Measurements from ENCODE around the gene CORIN.
A peak's percentile ranks its signal among the peaks of the same experiment; 100 is the strongest.

CORIN gene

DNA sequence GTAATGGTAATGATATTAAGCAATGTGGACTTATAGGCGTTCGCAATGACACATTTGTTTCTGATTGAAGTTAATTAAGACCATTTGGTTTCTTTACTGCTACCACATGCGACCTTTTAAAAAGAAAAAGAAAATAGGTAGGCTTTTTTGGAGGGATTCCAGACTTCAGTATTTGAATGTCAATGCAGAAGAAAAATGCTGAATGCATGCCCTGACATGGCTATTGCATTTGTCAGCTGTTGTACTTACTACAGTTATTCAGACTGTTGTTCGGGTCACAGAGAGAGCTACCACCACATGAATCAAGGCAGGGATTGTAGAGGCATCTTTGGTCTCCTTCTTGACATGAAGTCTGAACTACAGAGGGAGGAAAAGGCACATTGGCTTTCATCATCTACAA lies 163.7 kb downstream of the CORIN start:
- DNase-seq = no peak

DNA sequence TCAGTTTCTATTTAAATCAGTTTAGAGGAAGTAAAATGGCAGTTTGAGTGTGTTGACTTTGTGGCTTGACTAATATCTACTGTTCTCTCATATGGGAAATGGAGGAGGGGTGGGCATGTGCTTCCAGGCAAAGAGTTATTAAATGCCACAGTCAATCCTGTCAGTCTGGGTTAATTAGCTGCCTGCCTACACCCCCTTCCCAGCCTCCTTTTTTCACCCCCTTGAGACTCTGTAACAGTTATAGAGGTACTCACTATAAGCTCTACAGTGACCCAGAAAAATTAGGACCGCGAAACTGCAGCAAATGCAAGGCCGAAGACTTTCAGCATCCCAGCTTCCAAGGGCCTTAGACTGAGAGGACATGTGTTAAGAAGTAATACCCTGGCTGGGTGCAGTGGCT lies 165.2 kb downstream of the CORIN start:
- DNase-seq = no peak

DNA sequence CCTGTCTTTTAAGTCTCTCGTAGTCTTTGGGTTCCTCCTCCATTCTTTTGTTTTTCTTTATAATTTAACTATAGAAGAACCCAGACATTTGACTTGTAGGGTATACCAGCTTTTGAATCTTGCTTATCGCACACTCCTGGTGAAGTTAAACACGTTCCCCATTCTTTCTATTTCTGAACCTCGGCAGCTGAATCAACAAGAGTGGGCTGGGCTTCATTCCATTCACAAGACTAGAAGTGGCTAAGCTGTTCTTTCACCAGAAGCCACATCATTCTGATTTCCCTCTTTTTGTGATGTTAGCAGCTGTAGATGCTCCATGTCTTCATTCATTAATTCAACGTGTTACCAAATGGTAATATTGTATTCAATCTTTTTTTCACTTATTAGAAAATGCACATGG lies 167.9 kb downstream of the CORIN start:
- no peak for DNase-seq

DNA sequence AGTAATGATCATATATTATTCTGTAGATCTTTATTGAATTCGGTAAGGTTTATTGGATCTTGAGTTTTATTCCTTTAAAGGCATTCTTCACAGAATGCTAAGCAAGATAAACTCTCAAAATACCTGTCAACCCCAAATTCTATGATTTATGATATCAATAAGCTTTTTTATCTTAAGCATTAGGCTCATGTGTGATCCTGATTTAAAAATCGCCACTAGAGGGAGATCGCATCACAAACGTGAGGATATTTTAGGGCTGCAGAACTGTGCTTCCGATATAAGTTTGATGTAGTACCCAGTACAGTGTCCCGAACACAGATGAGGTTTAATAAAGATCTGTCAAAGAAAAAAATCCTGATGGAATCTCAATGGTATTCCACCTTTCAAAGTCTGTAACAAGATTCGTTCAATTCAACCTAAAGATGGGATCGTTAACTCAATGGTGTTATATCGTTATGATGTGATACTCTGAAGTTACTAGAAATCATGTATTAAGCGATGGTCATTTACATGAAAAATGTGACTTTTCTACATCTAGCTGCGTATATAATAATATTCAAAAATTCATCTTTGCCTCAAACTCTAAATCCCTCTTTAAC lies 169.0 kb downstream of the CORIN start:
- peak; percentile 1 for DNase-seq

DNA sequence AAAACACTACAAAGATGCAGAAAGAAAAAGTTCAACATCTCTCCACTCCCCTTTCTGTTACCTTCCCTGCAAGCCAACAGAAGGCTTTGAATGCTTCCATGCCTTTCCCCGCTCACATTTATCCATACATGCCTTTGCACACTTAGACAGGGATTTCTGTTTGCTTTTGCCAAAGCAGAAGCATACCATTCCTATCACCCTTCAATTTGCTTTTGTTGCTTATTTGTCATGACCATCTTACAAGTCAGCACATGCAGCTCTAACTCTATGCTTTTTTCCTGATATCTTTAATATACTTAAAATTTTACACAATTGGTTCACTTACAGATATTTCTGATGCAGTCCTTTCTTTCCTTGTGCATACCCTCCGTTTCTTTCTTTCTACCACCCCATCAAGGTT lies 169.6 kb downstream of the CORIN start:
- no peak for DNase-seq

DNA sequence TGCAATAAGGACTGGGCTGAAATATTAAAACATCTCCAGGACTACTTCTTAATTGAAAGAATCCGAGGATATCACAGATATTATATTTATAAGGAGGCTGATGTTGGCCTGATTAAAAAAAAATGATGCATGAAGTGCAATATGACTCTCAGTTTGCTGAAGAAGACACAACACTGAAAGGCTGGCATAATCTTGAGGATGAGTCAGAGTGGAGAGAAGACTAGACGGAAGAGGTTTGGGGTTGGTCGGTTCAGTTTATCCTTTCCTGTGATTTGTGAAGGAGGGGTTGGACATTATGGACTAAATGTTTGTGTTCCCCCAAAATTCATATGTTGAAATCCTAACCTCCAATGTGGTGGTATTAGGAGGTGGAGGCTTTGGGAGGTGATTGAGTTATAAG lies 170.3 kb downstream of the CORIN start:
- DNase-seq = no peak

DNA sequence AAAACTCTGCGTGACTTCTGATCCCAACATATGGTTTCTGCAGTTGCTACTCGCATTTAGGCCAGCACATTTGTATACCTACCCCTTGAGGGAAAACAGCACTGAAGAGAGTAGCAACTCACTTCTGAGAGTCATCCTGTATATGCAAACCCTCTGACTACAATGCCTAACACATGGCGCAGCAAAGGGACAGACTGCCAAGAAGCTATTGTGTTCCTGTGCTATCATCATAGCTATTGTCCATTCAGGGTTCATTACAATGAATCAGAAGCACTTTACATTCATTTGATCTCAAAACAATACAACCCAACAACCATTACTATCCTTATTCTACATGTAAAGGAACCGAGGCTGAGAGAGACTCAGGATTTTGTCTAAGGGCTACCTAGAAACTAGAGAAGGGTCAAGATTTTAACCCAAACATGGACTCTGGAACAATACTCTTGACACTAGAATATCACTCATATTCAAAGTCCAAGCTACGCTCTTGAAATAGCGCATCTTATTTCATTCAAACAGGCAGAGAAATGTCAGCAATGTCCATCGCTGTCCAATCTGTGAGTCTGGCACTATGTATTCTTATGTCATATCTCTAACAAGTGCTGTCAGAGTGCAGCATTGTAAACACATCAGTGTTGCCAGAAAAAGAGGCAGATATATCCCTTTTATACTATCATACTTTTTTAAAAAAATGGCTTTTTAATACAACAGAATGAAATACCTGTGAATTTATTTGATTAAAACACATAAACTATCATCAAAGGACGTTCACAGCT lies 173.6 kb downstream of the CORIN start:
- no peak for DNase-seq

DNA sequence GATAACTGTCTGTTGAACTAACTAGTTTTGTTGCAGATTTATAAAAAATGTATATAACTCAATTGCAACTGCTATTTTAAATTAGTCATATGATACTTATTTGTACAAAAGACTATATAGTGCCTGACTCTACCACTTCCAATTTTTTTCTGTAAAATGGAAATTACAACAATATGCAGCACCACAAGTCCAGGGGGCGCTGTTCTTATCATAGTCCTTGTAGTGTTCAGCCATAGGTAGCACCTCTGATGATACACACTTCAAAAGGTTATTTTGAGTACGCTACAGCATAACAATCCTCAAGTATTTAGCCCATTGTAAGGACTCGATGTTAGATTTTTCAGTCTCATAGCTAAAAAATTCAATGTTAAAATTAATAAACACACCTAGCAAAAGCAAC lies 174.9 kb downstream of the CORIN start:
- DNase-seq = no peak

DNA sequence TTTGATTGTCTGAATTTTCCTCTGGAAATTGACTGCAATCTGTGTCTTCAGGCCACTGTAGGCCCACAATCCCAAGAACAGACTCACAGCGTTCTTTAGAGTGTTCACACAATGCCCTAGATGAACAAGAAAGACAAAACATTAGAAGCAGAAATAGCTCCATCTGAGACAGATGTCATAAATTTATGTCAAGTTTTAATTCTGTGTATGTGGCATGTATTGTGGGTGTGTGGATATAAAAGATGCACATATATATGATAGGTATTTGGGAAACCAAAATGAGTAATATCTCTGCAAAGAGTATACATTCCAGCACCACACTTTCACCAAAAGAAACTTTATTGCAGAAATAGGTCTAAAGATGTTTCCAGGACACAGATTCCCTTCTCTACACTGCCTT lies 176.1 kb downstream of the CORIN start:
- DNase-seq = no peak

DNA sequence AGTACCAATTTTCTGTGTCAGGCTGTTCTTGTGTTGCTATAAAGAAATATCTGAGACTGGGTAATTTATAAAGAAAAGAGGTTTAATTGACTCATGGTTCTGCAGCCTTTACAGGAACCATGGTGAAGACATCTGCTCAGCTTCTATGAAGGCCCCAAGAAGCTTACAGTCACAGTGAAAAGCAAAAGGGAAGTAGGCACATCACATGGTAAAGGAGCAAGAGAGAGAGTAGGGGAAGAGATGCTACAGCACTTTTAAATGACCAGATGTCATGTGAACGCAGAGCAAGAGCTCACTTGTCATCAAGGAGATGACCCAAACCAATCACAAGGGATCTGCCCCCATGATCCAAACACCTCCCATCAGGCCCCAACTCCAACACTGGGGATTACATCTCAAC lies 178.5 kb downstream of the CORIN start:
- DNase-seq = no peak

DNA sequence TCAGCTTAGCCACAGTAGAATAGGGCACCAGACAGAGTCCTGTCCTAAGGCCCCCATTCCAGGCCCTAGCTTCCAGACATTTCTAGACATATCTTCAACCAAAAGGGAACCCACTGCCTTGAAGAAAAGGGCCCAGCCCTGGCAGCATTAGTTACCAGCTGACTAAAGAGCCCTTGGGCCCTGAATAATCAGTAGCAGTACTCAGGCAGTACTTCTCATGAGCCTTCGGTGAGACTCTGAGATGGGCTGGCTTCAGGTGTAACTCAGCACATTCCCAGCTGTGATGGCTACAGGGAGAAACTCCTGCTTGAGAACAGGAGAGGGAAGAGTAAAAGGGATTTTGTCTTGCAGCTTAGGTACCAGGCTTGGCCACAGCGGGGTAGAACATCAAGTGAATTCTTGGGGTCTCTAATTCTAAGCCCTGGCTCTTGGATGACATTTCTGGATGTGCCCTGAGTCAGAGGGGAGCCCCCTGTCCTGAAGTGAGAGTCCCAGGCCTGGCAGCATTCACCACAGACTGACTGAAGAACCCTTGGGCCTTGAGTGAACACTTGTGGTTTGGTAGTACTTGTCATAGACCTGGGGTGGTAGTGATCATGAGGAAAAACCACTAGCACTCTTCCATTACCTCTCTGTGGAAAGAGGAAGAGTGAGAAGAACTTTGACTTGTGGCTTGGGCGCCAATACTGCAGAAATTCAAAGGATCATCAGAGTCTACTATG lies 182.7 kb downstream of the CORIN start:
- DNase-seq = no peak

DNA sequence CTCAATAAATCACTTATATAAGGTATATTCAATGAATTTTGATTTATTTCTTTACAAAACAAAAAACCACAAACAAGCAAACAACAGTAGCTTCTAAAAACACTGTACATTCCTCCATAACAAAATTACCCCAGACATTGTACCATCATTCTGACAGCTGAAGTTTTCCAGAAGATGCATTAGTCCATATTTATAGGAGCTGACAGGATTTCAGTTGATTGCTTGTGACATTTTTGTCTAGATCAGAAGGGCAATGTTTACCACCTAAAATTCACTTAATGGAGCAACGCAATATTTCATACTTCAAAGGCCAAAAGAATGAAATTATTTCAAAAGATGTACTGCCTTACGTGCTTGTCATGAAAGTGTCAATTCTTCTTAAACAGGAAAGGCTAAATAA lies 185.8 kb downstream of the CORIN start:
- no peak for DNase-seq

DNA sequence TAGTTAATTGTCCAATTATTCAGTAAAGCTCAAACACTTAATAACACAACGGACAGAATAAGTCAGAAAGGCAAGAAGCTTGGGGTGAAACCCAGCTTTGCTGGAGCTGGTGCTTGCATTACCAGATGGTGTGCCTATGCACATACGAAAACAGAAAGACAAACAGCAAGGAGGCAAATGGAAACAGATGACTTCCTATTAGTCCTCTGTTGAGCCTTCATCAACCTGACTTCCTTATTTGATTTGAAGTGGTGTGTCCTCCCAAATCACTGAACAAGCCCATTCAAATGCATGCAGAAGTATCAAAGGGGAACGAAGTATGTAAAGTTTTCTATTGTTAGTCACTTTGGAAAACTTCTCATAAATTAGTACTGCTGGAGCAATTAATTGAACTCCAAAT lies 186.6 kb downstream of the CORIN start:
- DNase-seq = no peak

DNA sequence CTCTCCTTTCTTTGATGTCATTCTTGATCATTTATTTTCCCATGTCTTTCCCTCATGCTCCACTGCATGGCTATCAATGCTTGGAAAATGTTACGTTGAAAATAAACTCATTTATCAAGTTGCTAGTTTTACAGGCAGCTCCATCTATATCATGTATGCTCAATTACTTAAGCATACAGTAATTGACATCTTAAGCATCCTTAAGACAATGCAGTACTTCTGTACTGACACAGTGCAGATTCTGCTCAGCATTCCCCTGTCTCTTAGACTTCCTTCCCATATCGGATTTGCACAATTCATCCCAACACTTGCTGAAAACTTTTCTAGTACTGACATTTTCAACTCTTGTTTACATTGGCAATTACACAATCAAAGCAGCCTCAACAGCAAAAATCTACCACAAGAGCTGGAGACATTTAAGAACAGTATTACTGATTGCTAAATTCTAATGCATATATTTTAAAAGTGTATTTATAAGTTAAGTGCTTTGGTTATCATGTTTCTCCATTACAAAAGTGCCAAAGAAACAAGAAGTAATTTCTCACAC lies 187.2 kb downstream of the CORIN start:
- no peak for DNase-seq

DNA sequence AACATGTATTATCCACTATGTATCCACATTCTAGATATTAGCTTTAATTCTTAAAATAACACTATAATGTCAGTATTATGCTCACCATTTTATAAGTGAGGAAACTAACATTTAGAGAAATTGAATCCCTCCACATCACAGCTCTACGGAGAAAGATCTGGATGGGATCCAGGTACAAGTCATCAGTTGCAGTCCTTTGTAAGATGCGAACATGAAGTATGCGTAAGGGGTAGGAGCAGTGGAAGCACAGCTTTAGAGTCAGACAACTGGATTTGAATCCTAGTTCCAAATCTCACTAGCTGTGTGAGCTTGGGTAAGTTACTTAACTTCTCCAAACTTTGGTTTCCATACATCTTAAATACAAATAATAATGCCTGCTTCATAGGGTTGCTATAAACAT lies 190.3 kb downstream of the CORIN start:
- no peak for DNase-seq

DNA sequence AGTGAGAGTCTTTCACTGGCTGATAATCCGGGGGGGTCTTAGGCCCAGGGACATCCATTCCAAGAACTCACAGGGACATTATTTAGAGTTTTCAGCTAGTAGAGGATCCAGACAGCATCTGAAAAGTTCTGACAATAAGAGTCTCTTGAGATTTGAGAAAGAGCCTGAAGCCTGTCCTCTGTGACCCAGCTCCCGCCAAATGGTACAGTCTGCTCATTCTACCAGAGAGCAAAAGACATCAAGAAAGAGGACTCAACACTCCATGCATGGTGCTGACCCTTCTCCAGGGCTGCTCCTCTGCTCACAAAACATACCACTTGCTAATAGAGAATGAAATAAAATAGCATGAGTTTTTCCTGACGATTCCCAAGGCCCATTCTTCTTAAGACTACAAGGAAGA lies 190.8 kb downstream of the CORIN start:
- DNase-seq = no peak

DNA sequence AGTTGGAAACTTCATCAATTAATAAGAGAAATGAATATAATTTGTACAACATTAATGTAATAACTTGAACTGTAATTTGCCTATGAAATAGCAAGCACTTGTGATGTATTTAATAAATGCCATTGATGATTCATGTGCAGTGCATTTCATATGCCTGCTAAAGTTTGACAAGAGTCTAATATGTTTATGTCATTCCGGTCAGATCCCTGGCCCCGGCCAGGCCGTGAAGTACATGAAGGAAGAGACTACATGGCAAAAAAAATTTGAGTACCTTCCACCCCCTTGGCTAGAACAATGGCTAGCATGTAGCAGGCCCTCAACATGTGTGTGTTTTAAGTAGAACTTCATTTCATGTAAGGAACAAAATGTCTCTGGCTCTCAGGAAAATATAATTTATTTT lies 191.5 kb downstream of the CORIN start:
- DNase-seq = no peak

DNA sequence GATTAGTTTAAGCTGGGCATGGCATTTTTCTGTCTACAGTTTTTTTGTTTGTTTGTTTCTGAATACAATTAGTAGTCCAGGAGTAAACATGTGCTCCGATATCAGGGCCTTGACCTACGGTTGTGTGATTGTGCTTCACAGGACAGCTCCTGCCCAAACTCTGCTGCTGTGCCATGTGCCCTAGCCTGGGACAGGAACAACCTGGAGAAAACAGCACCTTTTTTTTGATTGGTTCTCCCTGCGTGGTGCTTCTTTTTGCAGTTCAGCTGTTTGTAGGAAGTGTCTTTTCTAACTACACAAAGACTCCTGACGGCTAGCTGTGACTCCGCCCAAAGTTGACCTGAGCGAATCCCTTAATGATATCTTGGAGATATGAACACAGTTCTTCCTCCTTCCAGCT lies 194.0 kb downstream of the CORIN start:
- DNase-seq = no peak

DNA sequence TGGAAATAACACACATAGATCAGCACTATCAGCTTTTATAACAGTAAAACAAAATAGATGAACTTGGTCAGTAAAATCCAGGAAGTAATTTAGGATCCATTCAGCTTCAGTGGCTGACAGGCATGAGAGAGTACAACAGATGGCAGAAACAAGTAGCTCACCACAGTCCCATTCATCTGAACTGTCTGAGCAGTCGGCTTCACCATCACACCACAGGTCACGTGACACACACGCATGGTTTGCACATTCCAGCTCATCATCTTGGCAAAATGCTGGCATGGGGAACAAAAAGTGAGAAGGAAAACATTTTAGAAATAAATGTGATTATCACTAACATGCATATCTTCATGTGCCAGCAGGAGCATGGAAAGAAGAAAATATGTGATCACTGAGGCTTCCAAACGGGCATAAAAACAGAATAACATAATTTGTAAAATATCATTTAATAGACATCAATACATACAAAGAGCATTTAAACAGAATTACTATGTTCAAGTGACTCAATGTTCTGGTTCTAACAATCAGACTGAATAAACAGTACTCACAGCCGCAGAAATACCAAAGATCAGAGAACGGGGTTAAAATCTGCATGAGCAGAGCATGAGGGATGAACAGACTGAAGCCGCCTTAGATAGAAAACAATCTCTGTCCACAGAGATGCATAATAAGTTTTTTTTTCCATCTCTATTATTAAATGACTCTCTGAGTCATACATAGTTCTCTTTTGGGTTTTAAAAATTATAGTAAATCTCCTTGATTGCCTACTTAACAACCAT lies 194.7 kb downstream of the CORIN start:
- no peak for DNase-seq

DNA sequence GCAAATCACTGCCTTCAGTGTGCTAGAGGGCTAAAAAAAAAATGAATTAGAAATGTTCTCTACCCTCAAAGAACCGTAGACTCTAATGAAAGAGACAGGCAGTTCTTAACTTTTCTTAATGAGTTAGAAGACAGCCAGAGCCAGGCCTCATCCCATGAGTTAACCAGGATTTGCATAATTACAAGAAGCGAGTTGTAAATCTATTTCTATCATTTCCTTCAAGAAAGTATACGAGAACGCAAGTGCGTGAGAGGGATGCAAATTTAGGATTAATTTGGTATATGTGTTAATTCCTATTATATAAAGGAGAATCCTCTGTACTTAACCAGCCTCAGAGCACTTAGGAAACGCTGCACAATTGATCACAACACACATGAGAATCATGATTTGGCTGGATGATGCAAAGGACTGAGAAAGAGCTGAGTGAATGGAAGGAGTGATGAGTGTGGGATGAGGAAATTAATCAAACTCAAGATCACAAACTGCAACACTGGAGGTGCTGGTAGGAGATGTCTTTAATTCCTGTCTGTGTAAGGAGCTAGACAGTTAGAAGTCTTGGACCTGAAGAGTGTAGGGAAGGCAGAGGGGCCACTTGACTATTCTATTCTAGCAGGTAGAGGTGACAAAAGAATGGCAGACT lies 195.6 kb downstream of the CORIN start:
- no peak for DNase-seq

DNA sequence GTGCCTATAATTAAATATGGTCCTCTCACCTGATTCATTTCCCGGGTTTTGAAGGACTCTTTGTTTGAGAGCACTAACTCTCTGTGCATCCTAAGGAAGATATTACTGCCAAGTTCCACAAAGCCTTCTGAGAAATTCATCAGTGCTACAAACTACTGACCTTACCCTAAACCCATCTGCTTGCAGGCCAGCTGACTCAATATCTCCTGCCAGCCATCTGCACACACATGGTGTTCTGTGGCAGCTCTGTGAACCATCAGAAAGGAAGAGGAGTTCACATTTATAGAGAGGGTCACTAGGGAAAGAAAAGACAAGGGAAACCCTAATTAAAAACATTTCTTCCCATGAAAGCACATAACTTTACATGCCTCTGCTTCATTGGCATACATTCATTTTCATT lies 196.1 kb downstream of the CORIN start:
- DNase-seq = no peak

DNA sequence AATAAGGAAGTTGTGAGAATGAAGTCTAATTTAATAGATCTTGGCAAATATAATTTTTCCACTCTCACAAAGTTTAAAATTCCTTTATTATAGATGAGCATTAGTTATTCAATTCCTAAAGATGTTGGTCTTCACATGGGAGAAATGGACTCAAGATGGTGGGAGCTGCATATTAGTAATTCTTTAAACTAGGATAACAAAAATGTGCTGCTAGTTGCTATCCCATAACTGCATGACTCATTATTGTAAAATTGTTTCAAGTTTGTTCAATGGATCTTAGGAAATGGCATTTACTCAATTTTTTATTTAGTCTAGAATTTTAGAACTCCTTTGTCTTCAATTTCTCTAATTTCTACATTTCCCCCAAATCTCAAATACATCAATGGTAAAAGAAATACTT lies 197.0 kb downstream of the CORIN start:
- no peak for DNase-seq

DNA sequence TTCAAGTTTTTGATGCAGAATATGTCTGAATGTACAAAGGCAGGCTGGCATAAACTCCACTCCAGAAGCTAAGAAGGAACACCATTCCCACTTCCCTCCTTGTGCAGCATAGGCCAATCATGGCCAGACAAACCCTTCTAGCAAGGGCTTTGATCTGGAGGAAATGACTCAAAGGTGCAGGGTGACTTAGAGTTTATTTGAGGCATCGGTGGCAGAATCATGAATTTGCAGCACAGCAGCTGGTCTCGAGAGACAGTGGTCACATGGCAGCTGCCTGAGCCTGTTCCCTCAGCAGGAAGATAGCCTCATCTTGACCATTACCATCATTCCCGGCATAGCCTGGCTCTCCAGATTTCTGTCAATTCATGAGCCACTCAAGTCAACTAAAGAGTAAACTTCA lies 198.3 kb downstream of the CORIN start:
- DNase-seq = no peak

Data from NCI-H2227 treated with DMSO at 0.1 percent for 48 hours (cell line).